Endothelial cell of hepatic sinusoid (primary cell): Measurements from ENCODE around the gene KCNMB2.

Experiments used
- in situ Hi-C: cut with HindIII; loops from 2 replicates; pipeline ENCODE4 v1.10.0; 2017; ENCODE audit warnings: low sequenced_read_pairs

The KCNMB2 gene

DNA sequence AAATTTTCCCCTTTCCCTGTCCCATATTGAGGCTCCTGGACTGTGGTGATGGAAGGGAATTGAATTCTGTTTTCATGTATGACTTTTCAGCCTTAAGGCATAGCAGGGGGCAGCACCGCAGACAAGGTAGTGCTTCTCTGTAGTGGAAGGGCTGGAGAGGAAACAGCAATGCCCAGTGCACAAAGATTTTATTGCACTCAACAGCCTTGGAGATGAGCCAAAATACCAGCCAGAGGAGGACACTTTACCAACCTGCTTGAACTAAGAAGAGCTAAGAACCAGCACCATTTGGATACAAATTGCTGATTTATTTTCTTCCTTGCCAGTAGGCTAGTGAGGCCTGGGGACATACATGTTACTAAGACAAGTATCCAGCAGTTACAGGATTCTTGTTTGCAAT is 98.7 kb downstream of the KCNMB2 start:
- in situ Hi-C loops: no loop called here

DNA sequence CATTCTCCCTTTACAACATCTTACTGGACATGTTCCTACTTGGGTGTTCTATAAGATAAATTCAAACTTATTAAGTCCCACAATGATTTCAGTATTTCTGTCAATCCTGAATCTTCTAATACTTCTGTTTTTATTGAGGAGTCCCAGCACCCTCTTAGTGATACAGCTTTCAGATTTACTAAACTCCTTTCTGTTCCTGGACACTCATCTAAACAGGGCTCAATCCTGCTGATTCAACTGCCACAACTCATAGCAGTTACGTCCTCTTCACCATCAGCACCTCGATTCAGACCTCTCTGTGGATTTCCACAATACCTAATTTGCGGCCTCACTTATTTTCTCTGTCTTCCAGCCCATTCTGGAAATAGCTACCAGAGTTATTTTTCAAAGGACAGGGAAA is 101.6 kb downstream of the KCNMB2 start:
- in situ Hi-C loops: no loop called here

- in situ Hi-C loops: no loop called here
Observed at GRCh38 chr3:178645503-178645902, 109.3 kb downstream of the KCNMB2 start.

DNA sequence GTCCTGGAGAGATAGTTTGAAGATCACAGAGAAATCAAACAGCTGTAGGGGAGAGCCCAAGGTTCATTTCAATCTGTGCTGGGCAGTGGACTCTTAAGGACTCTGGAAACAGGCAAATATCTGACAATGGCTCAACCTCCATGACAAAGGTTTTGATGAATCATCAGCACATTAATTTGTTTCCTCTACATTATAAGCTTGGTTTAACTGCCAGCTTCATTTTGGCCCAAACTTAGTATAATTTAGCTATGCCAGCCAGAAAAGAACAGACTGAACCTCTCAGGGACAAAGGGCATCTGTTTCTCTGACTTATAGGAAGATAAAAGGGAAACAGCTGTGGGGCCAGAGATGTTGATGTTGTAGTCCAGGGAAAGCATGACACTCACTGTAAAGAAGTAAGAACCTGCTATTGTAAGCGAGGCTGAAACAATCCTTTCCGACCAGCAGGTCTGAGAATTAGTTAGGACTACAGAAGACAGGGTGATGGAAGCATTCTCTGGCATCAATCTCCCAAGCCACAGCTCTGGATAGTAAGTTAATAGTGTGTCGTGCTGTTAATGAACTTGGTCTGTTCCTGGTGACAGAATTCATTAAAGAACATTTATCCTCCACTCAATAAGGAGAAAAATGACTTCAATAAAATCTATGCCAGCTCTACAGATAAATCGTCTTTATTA is 110.1 kb downstream of the KCNMB2 start:
- in situ Hi-C loops: no loop called here

GRCh38 chr3:178655488-178655887 is 119.3 kb downstream of the KCNMB2 start:
- in situ Hi-C loops: no loop called here

GRCh38 chr3:178658694-178659325 is 122.6 kb downstream of the KCNMB2 start:
- in situ Hi-C loops: no loop called here

GRCh38 chr3:178663201-178663934 is 127.1 kb downstream of the KCNMB2 start:
- in situ Hi-C loops: no loop called here

- in situ Hi-C loops: no loop called here
Observed at GRCh38 chr3:178665747-178666146, 129.5 kb downstream of the KCNMB2 start.

DNA sequence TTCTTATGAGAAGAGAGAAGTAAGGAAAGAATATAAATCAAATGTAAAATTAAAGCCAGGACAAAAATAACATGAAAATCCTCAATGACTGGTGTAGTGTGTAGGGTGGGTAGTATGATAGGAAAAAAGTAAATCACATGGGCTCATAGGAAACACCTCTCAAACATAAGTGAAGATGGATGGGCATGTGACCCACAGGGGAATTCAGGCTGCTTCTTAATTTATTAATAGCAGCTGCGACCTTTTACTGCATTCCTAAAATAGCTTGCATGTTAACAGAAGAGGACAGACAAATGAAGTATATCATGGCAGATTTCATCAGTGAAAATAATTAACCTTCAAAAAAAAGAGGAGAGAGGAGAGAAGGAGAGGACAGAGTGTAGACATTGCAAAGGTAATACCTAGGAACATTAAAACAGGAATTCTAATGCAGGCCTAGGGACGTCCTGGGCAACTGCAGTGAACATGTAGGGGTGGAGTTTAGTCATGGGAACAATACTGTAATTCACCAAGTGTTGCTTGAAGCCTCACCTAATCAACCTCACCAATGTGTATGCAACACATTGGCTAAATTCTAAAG is 132.9 kb downstream of the KCNMB2 start:
- in situ Hi-C loops: no loop called here

DNA sequence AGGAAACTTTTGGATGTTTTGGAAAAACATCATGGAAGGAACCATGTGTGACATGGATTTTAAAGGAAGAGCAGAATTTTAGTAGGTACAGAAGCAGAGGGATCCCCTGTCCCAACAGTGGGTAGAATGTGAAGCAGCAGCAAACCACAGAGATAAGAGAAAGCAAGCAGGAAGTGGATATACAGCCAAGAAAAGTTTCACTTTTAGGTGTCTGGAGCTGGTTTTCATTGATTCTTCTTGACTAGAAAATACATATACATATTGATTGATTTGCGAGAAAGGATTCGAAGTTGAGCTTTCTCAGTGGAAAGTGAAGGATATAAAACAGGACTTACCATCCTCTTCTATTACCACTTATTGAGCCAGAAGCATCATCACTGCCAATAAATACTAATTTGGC is 133.5 kb downstream of the KCNMB2 start:
- in situ Hi-C loops: no loop called here

DNA sequence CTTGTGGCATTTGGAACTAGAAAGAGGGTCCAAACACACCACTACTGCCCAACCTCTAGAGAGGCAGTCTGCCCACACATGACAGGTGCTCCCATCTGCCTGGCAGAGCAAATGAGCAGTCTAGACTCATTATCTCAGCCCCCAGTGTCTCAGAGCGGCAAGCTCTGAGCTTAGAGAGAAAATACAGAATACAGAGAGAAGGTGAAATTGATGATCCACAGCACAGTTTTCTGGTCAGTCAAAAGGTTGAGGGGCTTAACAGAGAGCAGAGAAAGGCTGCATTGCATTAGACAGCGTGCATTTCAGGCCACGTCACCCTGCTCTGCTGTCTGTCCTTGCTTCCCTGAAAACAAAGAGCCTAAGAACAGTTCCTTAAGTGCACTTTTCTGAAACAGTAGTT is 135.1 kb downstream of the KCNMB2 start:
- in situ Hi-C loops: no loop called here

GRCh38 chr3:178671791-178672190 is 135.6 kb downstream of the KCNMB2 start:
- in situ Hi-C loops: no loop called here

GRCh38 chr3:178672275-178672674 is 136.0 kb downstream of the KCNMB2 start:
- in situ Hi-C loops: no loop called here

GRCh38 chr3:178673529-178673928 is 137.3 kb downstream of the KCNMB2 start:
- in situ Hi-C loops: no loop called here

GRCh38 chr3:178676077-178676476 is 139.8 kb downstream of the KCNMB2 start:
- in situ Hi-C loops: no loop called here

GRCh38 chr3:178676942-178677790 is 140.9 kb downstream of the KCNMB2 start:
- in situ Hi-C loops: no loop called here

DNA sequence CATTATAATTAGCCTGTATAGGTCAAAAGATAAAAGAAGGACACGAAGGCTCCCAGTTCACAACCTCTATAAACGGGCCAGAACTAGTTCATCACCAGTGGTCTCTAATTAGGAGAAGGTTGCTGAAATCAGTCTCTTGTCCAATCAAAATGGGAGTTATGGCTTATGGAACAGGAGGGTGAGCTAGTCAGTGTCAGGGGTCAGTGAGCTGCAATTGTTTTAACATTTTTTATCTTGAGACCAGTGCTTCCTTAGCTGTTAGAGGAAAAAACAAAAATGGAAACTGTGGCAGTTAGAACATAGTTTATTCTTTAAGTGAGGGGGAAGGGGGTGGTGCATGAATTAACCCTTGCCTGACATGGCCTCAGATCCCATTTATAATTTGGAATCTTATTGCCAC is 141.7 kb downstream of the KCNMB2 start:
- in situ Hi-C loops: no loop called here

DNA sequence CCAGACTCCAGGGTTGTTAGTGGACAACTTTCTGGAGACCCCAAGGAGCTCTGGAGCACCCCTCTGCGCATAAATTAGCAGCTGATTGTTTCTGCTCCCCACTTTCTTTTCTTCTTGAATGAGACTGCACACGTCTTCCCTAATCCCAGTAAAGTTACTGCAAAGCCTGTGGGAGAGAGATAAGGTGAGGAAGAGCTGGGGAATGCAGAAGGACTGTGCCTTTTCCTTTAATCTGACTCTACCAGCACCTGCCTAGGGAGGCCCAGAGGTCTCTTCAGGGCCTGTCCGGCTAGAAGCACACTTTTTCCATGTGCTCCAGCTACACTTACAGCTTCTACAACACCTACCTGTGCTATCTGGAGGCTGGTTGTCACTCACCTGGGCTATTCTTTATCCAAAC is 143.8 kb downstream of the KCNMB2 start:
- in situ Hi-C loops: no loop called here

- in situ Hi-C loops: no loop called here
Observed at GRCh38 chr3:178680489-178680888, 144.3 kb downstream of the KCNMB2 start.

DNA sequence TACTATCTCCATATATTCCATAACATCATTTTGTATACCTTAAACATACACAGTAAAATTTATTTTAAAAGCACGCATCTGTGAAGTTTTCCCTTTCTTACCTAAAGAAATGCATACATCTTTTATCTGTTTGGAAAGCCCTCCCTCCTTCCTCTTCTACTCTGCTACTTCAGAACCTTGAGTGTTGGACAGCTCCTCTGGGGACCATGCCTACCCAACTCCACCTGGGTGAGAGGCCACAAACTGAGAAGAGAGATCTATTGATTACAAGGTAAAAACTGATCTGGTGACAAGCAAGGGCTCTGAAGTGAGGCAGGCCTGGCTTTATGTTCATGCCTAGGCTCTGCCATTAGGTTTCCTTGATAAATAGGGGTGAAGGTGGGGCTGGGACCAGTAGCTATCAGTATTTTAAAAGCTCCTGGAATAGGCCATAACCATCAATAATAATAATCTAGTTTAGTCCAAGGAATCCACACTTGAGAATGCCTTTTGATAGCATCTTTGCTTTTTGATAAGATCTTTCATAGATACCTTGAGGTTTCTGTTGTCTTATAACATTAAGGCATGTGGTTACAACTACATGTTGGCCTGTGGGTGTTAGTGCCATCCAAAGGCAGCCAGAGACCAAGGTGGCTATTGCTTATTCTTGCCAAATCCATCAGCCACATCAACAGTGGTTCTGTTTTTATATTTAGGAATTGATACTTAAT is 148.8 kb downstream of the KCNMB2 start:
- in situ Hi-C loops: no loop called here
